GM12891 (cell line): ENCODE measurements around the gene DCN.

ENCODE experiments used
- POLR2A ChIP-seq: IDR thresholded peaks from 2 replicates; pipeline ENCODE4 v1.6.1; 2011; ENCODE audit warnings: low read depth, low read length, control low read depth
- POLR2AphosphoS5 ChIP-seq: IDR thresholded peaks from 2 replicates; pipeline ENCODE4 v1.6.1; 2011; ENCODE audit warnings: low read depth, low read length, control low read depth
- SPI1 ChIP-seq: IDR thresholded peaks from 2 replicates; pipeline ENCODE4 v1.6.1; 2011; ENCODE audit warnings: low read depth, low read length, control low read depth

GRCh38 chr12:91103624-91104023 is 79.0 kb downstream of the DCN start:
- TF ChIP-seq SPI1 (no peak), POLR2A (no peak), POLR2AphosphoS5 (no peak)
